Adrenal gland (tissue), 5 donors: ENCODE measurements around the gene RANBP9.

Experiments used
- POLR2A ChIP-seq, 2 donors: fragments of 450-650 bp; IDR thresholded peaks; one replicate each; pipeline ENCODE4 v1.6.1; 2017; ENCODE audit warnings: antibody characterized with exemption in 2 of 2, mild to moderate bottlenecking in 2 of 2, moderate library complexity in 1 of 2
- TF ChIP-seq, protein P1 (sequence below), 6 experiments: fragments of 450-650 bp in 4 of 6; fragments of 200-600 bp in 2 of 6; sonication (generic) in 1 of 6; IDR thresholded peaks; 1 replicate in 5 of 6; 2 replicates in 1 of 6; pipeline versions ENCODE4 v1.5.1 to v1.8.0; 2016 to 2021; ENCODE audit warnings: antibody characterized with exemption in 6 of 6, mild to moderate bottlenecking in 2 of 6, moderate library complexity in 1 of 6
- donor health status: DM: no; HTN: no; CAD: no.

DNA sequence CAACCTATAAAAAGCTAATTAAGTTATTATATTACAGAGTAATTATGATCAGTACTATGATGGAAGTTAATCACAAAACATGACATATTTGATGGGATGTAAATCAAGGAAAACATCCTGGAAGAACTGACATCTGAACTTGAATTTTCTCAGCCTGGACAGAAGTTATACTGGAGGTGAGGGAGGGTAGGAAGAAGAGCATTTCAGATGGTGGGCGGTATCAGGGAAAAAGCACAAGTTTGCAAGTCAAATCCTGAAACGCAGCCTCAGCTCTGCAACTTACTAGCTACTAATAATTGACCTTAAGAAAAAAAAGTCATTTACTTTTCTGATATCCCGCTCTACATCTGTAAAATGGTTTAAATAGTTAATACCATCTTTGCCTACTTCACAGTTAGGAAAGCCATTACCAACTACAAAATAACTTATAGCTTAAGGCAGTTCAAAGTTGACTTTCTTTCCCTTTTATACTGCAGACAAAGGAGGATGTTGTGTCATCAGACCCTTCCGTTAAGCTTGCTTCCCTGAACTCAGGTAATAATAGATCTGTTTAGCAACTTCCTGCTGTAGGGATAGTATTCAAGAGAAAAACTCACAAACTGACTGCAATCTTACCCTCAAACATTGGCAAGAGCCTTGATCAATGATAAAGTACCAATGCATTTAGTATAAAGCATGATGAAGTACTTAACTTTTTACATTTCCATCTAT is 75.5 kb downstream of the RANBP9 start:
- TF ChIP-seq, protein P1, sequence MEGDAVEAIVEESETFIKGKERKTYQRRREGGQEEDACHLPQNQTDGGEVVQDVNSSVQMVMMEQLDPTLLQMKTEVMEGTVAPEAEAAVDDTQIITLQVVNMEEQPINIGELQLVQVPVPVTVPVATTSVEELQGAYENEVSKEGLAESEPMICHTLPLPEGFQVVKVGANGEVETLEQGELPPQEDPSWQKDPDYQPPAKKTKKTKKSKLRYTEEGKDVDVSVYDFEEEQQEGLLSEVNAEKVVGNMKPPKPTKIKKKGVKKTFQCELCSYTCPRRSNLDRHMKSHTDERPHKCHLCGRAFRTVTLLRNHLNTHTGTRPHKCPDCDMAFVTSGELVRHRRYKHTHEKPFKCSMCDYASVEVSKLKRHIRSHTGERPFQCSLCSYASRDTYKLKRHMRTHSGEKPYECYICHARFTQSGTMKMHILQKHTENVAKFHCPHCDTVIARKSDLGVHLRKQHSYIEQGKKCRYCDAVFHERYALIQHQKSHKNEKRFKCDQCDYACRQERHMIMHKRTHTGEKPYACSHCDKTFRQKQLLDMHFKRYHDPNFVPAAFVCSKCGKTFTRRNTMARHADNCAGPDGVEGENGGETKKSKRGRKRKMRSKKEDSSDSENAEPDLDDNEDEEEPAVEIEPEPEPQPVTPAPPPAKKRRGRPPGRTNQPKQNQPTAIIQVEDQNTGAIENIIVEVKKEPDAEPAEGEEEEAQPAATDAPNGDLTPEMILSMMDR (IDR thresholded peaks at IDR 0.05): no peak
- no peak for TF ChIP-seq POLR2A (IDR thresholded peaks at IDR 0.05)
